ENCODE measurements around the gene CES2. TPM values are rescaled to one million over a fixed set of nuclear protein-coding genes. Genes with fewer than 3 reads are reported as not detected.

The CES2 gene
- total and polyA plus RNA-seq, 2 donors (not counting 1 experiment from before 2014, with no cell fraction given) = 23.5 to 47.8 TPM

GRCh38 chr16:66906916-66907836, 28.1 kb upstream of the CES2 start:
- H3K27ac Mint-ChIP-seq = no peak overlapping the region
- DNase-seq = no peak
- CTCF ChIA-PET = interaction anchor here (0.7 kb wide), 1 partner anchor 11 kb away, joined by 3 read pairs; no protein-coding TSS in a partner anchor
- H4K20me1 ChIP-seq (ENCODE audit: control insufficient read depth, insufficient read depth, low read length, poor library complexity, severe bottlenecking) = no peaks in the 10 kb centered on the region
- H3K9ac ChIP-seq (ENCODE audit: low read length) = no peak overlapping the region
- H3K27me3 Mint-ChIP-seq = no peaks in the 10 kb centered on the region
- no peaks in the 10 kb centered on the region for H3K9me3 Mint-ChIP-seq (ENCODE audit: insufficient read depth)
- no peaks in the 10 kb centered on the region for H3K4me1 ChIP-seq (ENCODE audit: control insufficient read depth in 2 of 2, insufficient read depth in 2 of 2, low read length in 2 of 2)
- H2AFZ ChIP-seq (ENCODE audit: insufficient read depth, low read depth, low read length, poor library complexity, severe bottlenecking) = no peak overlapping the region
- POLR2A ChIA-PET = no interaction called here
- no peak overlapping the region for H3K4me3 ChIP-seq (ENCODE audit: control extremely low read depth in 1 of 5, extremely low read depth in 1 of 5, insufficient read depth in 1 of 5, low read depth in 2 of 5, low read length in 4 of 5)
- H3K36me3 ChIP-seq (replicated peaks in 1 of 2; ENCODE audit: control extremely low read depth in 1 of 2, control insufficient read depth in 1 of 2, extremely low read depth in 1 of 2, insufficient read depth in 2 of 2, low read length in 1 of 2) = no peaks in the 10 kb centered on the region
- TF ChIP-seq CTCF (IDR thresholded peaks at IDR 0.05) (no peak), EZH2 (IDR thresholded peaks at IDR 0.05; ENCODE audit: borderline replicate concordance, insufficient read depth, low read depth, low read length, poor library complexity, severe bottlenecking) (no peak)
- no peak for ATAC-seq (ENCODE audit: low read depth)
- no peaks in the 10 kb centered on the region for H3K4me1 Mint-ChIP-seq
- no peaks in the 10 kb centered on the region for H3K27me3 ChIP-seq (replicated peaks in 1 of 4; ENCODE audit: control extremely low read depth in 1 of 4, control insufficient read depth in 3 of 4, insufficient read depth in 4 of 4, low read length in 3 of 4)
- H3K79me2 ChIP-seq (ENCODE audit: control insufficient read depth, insufficient read depth, low read length) = no peaks in the 10 kb centered on the region
- no peaks in the 10 kb centered on the region for H3K9me3 ChIP-seq (ENCODE audit: control extremely low read depth in 1 of 3, control insufficient read depth in 2 of 3, insufficient read depth in 1 of 3, low read length in 2 of 3)
- no peak overlapping the region for H3K27ac ChIP-seq (ENCODE audit: low read length in 2 of 2)
- H3K4me2 ChIP-seq (replicated peaks; ENCODE audit: low read depth, low read length, poor library complexity, severe bottlenecking) = no peak overlapping the region
- no peak overlapping the region for H3K4me3 Mint-ChIP-seq
- intact Hi-C loops (cut with micrococcal nuclease) = no loop called here
- WGBS (ENCODE audit: insufficient coverage) = 83% methylated on average over 6 of the region's 7 CpGs

DNA sequence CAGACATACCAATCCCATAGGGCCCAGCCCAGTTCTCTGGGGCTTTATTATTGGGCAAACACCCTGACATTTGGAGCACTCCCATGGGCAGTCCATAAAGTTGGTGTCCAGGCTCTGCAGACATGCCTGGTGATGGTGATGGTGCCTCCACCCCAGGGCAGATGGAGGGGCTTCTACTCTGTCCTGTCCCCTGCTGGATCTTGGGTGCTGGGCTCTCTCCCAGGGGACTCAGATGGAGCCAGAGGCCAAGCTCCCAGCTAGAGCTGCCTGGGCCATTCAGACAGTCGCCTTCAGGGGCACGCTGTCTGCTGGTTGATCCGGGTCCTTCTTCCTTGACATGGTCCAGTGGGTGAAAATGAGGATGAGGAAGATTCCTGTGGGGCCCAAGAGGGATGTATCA, 27.2 kb upstream of the CES2 start:
- H3K4me1 ChIP-seq (ENCODE audit: control insufficient read depth in 2 of 2, insufficient read depth in 2 of 2, low read length in 2 of 2) = no peaks in the 10 kb centered on the region
- no peaks in the 10 kb centered on the region for H4K20me1 ChIP-seq (ENCODE audit: control insufficient read depth, insufficient read depth, low read length, poor library complexity, severe bottlenecking)
- no peak overlapping the region for H3K4me2 ChIP-seq (replicated peaks; ENCODE audit: low read depth, low read length, poor library complexity, severe bottlenecking)
- ATAC-seq (ENCODE audit: low read depth) (no peak), DNase-seq (no peak)
- Mint-ChIP-seq H3K4me3 (no peak overlapping the region), H3K4me1 (no peaks in the 10 kb centered on the region), H3K27me3 (no peaks in the 10 kb centered on the region), H3K27ac (no peak overlapping the region), H3K9me3 (ENCODE audit: insufficient read depth) (no peaks in the 10 kb centered on the region)
- no peaks in the 10 kb centered on the region for H3K36me3 ChIP-seq (replicated peaks in 1 of 2; ENCODE audit: control extremely low read depth in 1 of 2, control insufficient read depth in 1 of 2, extremely low read depth in 1 of 2, insufficient read depth in 2 of 2, low read length in 1 of 2)
- no peaks in the 10 kb centered on the region for H3K79me2 ChIP-seq (ENCODE audit: control insufficient read depth, insufficient read depth, low read length)
- H3K9ac ChIP-seq (ENCODE audit: low read length) = no peak overlapping the region
- WGBS (ENCODE audit: insufficient coverage) = 84% methylated on average over 3 of the region's 3 CpGs
- TF ChIP-seq EZH2 (IDR thresholded peaks at IDR 0.05; ENCODE audit: borderline replicate concordance, insufficient read depth, low read depth, low read length, poor library complexity, severe bottlenecking) (no peak), CTCF (IDR thresholded peaks at IDR 0.05) (no peak)
- H3K9me3 ChIP-seq (ENCODE audit: control extremely low read depth in 1 of 3, control insufficient read depth in 2 of 3, insufficient read depth in 1 of 3, low read length in 2 of 3) = no peaks in the 10 kb centered on the region
- no peaks in the 10 kb centered on the region for H3K27me3 ChIP-seq (replicated peaks in 1 of 4; ENCODE audit: control extremely low read depth in 1 of 4, control insufficient read depth in 3 of 4, insufficient read depth in 4 of 4, low read length in 3 of 4)
- H2AFZ ChIP-seq (ENCODE audit: insufficient read depth, low read depth, low read length, poor library complexity, severe bottlenecking) = no peak overlapping the region
- CTCF ChIA-PET = no interaction called here
- POLR2A ChIA-PET = no interaction called here
- H3K4me3 ChIP-seq (ENCODE audit: control extremely low read depth in 1 of 5, extremely low read depth in 1 of 5, insufficient read depth in 1 of 5, low read depth in 2 of 5, low read length in 4 of 5) = no peak overlapping the region
- no peak overlapping the region for H3K27ac ChIP-seq (ENCODE audit: low read length in 2 of 2)
- intact Hi-C loops (cut with micrococcal nuclease) = no loop called here

Data from B cell (primary cell).